ENCODE data around the gene ITGA2. TPM values are rescaled to one million over a fixed set of nuclear protein-coding genes. Genes with fewer than 3 reads are reported as not detected.
"Not testable (repeated sequence)": the region's sequence is repeated elsewhere in the genome, so short reads cannot be mapped to it uniquely, and the experiment has no call there.

The ITGA2 gene
- total and polyA plus RNA-seq, 2 donors = 3.5 to 4.1 TPM

DNA sequence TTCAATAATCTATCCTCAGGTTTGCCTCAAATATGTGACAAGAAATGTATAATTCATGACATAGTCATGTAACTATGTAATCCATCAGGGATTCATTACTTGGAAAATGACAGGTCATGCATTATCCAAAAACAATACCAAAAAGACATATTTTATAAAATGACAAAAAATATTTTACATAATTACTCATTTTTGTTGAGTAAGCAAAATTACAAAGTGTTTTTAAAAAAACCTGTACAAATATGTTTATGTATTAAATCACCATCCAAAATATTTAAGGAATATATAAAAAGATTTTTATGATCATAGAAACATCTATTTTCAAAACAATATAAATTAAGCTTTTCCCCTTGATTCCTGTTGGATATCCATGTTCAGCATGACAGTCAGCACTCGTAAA, 36.7 kb upstream of the ITGA2 start:
- no peaks in the 10 kb centered on the region for H3K27me3 ChIP-seq (ENCODE audit: control insufficient read depth in 2 of 2, insufficient read depth in 1 of 2, low read length in 1 of 2)
- WGBS = 97% methylated on average over 1 of the region's 1 CpG
- H3K27ac ChIP-seq (ENCODE audit: low read depth in 1 of 2, low read length in 1 of 2) = no peak overlapping the region
- H3K4me3 ChIP-seq (ENCODE audit: low read length in 2 of 2) = no peak overlapping the region
- no peaks in the 10 kb centered on the region for H3K36me3 ChIP-seq (ENCODE audit: control insufficient read depth in 2 of 2, insufficient read depth in 2 of 2, low read length in 1 of 2)
- H3K4me1 ChIP-seq (ENCODE audit: control insufficient read depth in 2 of 2, insufficient read depth in 2 of 2, low read length in 2 of 2) = peaks cover 0 to 2% of the 10 kb centered on the region in 2 donors
- DNase-seq (ENCODE audit: low read depth in 6 of 9, low spot score in 9 of 9) = no peak
- no peaks in the 10 kb centered on the region for H3K9me3 ChIP-seq (ENCODE audit: control insufficient read depth in 2 of 2, insufficient read depth in 1 of 2, low read length in 1 of 2)

DNA sequence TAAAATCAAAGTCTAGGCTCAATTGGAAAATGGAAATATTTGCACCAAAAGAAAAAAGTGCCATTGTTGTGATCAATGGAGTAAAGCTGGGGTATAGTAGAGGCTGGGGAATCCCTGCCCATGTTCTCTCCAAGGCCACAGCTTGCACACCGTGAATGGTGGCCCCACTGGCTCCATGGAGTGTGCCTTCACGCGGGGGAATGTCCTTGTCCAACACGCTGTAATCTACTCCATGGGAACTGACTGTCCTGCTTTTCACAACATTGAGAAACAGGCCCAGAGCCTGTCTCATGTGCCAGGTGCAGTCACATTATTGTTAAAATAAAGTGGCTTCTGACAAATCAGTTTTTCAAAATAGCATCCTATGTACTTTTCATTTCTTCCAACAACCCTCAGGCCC, 33.1 kb upstream of the ITGA2 start:
- H3K36me3 ChIP-seq (ENCODE audit: control insufficient read depth in 2 of 2, insufficient read depth in 2 of 2, low read length in 1 of 2) = no peaks in the 10 kb centered on the region

GRCh38 chr5:52956915-52957747, 32.0 kb upstream of the ITGA2 start:
- no peaks in the 10 kb centered on the region for H3K27me3 ChIP-seq (ENCODE audit: control insufficient read depth in 2 of 2, insufficient read depth in 1 of 2, low read length in 1 of 2)
- no peaks in the 10 kb centered on the region for H3K4me1 ChIP-seq (ENCODE audit: control insufficient read depth in 2 of 2, insufficient read depth in 2 of 2, low read length in 2 of 2)
- no peaks in the 10 kb centered on the region for H3K36me3 ChIP-seq (ENCODE audit: control insufficient read depth in 2 of 2, insufficient read depth in 2 of 2, low read length in 1 of 2)
- no peak for DNase-seq (ENCODE audit: low read depth in 6 of 9, low spot score in 9 of 9)
- no peak overlapping the region for H3K27ac ChIP-seq (ENCODE audit: low read depth in 1 of 2, low read length in 1 of 2)
- 97% methylated on average over 6 of the region's 6 CpGs for WGBS
- H3K9me3 ChIP-seq (ENCODE audit: control insufficient read depth in 2 of 2, insufficient read depth in 1 of 2, low read length in 1 of 2) = no peaks in the 10 kb centered on the region
- H3K4me3 ChIP-seq (ENCODE audit: low read length in 2 of 2) = no peak overlapping the region

More for the DNA sequence above, 33.1 kb upstream of the ITGA2 start:
- H3K4me1 ChIP-seq (ENCODE audit: control insufficient read depth in 2 of 2, insufficient read depth in 2 of 2, low read length in 2 of 2) = no peaks in the 10 kb centered on the region
- H3K4me3 ChIP-seq (ENCODE audit: low read length in 2 of 2) = no peak overlapping the region
- H3K9me3 ChIP-seq (ENCODE audit: control insufficient read depth in 2 of 2, insufficient read depth in 1 of 2, low read length in 1 of 2) = no peaks in the 10 kb centered on the region
- no peak for DNase-seq (ENCODE audit: low read depth in 6 of 9, low spot score in 9 of 9)
- WGBS = 97% methylated on average over 4 of the region's 4 CpGs
- no peaks in the 10 kb centered on the region for H3K27me3 ChIP-seq (ENCODE audit: control insufficient read depth in 2 of 2, insufficient read depth in 1 of 2, low read length in 1 of 2)
- H3K27ac ChIP-seq (ENCODE audit: low read depth in 1 of 2, low read length in 1 of 2) = no peak overlapping the region

DNA sequence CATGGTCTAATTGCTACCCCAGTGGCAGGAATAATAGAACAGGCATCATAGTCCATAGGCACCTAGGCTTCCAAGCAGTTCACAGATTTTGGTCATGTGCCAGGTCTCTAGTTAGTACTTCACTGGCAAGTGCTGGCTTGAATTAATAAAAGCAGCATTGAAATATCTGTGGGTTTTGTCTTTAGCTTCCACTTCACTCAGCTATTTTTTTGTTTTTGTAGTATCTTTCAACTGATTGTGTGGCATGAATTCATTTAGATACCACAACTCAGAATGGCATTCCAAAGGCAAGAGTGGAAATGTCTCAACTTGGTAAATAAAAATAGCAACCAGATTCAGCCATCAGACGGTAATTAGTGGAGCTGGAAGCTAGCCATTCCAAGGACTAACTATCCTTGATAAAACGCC, 27.9 kb upstream of the ITGA2 start:
- DNase-seq (ENCODE audit: low read depth in 6 of 9, low spot score in 9 of 9) = peak in 1 of 9 donors; percentile 12
- no peaks in the 10 kb centered on the region for H3K27me3 ChIP-seq (ENCODE audit: control insufficient read depth in 2 of 2, insufficient read depth in 1 of 2, low read length in 1 of 2)
- H3K27ac ChIP-seq (ENCODE audit: low read depth in 1 of 2, low read length in 1 of 2) = no peak overlapping the region
- no peak overlapping the region for H3K4me3 ChIP-seq (ENCODE audit: low read length in 2 of 2)
- no peaks in the 10 kb centered on the region for H3K36me3 ChIP-seq (ENCODE audit: control insufficient read depth in 2 of 2, insufficient read depth in 2 of 2, low read length in 1 of 2)
- H3K9me3 ChIP-seq (ENCODE audit: control insufficient read depth in 2 of 2, insufficient read depth in 1 of 2, low read length in 1 of 2) = no peaks in the 10 kb centered on the region
- WGBS = 90% methylated on average over 2 of the region's 2 CpGs
- no peaks in the 10 kb centered on the region for H3K4me1 ChIP-seq (ENCODE audit: control insufficient read depth in 2 of 2, insufficient read depth in 2 of 2, low read length in 2 of 2)

DNA sequence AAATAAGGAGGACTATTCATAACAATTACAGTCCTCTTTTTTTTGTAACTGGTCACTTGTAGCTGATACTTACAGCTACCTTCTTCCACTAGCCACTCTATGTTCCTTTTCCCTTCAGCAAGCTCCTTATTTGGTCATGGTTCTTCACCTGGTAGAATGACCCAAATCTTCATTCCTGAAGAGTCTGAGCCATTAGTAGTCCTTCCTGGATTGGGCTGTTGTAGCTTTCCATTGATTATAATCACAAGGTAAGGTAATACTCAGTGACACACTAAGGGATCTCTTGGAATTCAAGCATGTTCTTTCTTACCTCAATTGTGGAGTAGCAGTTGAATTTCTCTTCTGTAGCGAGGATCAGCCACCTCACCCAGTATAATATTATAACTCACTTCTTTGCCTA, 25.5 kb upstream of the ITGA2 start:
- no peak overlapping the region for H3K4me3 ChIP-seq (ENCODE audit: low read length in 2 of 2)
- H3K27me3 ChIP-seq (ENCODE audit: control insufficient read depth in 2 of 2, insufficient read depth in 1 of 2, low read length in 1 of 2) = no peaks in the 10 kb centered on the region
- H3K27ac ChIP-seq (ENCODE audit: low read depth in 1 of 2, low read length in 1 of 2) = no peak overlapping the region
- no peak for DNase-seq (ENCODE audit: low read depth in 6 of 9, low spot score in 9 of 9)
- H3K36me3 ChIP-seq (ENCODE audit: control insufficient read depth in 2 of 2, insufficient read depth in 2 of 2, low read length in 1 of 2) = no peaks in the 10 kb centered on the region
- no peaks in the 10 kb centered on the region for H3K9me3 ChIP-seq (ENCODE audit: control insufficient read depth in 2 of 2, insufficient read depth in 1 of 2, low read length in 1 of 2)
- H3K4me1 ChIP-seq (ENCODE audit: control insufficient read depth in 2 of 2, insufficient read depth in 2 of 2, low read length in 2 of 2) = no peaks in the 10 kb centered on the region
- WGBS = 94% methylated on average over 1 of the region's 1 CpG

- H3K4me3 ChIP-seq (ENCODE audit: low read length in 2 of 2) = no peak overlapping the region
- no peaks in the 10 kb centered on the region for H3K27me3 ChIP-seq (ENCODE audit: control insufficient read depth in 2 of 2, insufficient read depth in 1 of 2, low read length in 1 of 2)
- no peaks in the 10 kb centered on the region for H3K4me1 ChIP-seq (ENCODE audit: control insufficient read depth in 2 of 2, insufficient read depth in 2 of 2, low read length in 2 of 2)
- DNase-seq (ENCODE audit: low read depth in 6 of 9, low spot score in 9 of 9) = no peak
- WGBS = 100% methylated on average over 1 of the region's 1 CpG
- H3K36me3 ChIP-seq (ENCODE audit: control insufficient read depth in 2 of 2, insufficient read depth in 2 of 2, low read length in 1 of 2) = no peaks in the 10 kb centered on the region
- H3K27ac ChIP-seq (ENCODE audit: low read depth in 1 of 2, low read length in 1 of 2) = no peak overlapping the region
- H3K9me3 ChIP-seq (ENCODE audit: control insufficient read depth in 2 of 2, insufficient read depth in 1 of 2, low read length in 1 of 2) = no peaks in the 10 kb centered on the region
Measured at GRCh38 chr5:52964138-52964537, 25.0 kb upstream of the ITGA2 start.

DNA sequence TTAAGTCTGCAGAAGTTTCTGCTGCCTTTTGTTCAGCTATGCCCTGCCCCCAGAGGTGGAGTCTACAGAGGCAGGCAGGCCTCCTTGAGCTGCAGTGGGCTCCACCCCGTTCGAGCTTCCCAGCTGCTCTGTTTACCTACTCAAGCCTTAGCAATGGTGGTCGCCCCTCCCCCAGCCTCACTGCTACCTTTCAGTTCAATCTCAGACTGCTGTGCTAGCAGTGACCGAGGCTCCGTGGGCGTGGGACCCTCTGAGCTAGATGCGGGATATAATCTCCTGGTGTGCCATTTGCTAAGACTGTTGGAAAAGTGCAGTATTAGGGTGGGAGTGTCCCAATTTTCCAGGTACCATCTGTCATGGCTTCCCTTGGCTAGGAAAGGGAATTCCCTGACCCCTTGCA, 13.0 kb upstream of the ITGA2 start:
- H3K4me3 ChIP-seq (ENCODE audit: low read length in 2 of 2); H3K9me3 ChIP-seq (ENCODE audit: control insufficient read depth in 2 of 2, insufficient read depth in 1 of 2, low read length in 1 of 2); DNase-seq (ENCODE audit: low read depth in 6 of 9, low spot score in 9 of 9); H3K4me1 ChIP-seq (ENCODE audit: control insufficient read depth in 2 of 2, insufficient read depth in 2 of 2, low read length in 2 of 2); H3K27ac ChIP-seq (ENCODE audit: low read depth in 1 of 2, low read length in 1 of 2); H3K36me3 ChIP-seq (ENCODE audit: control insufficient read depth in 2 of 2, insufficient read depth in 2 of 2, low read length in 1 of 2); H3K27me3 ChIP-seq (ENCODE audit: control insufficient read depth in 2 of 2, insufficient read depth in 1 of 2, low read length in 1 of 2): not testable (repeated sequence)
- 94% methylated on average over 7 of the region's 7 CpGs for WGBS

DNA sequence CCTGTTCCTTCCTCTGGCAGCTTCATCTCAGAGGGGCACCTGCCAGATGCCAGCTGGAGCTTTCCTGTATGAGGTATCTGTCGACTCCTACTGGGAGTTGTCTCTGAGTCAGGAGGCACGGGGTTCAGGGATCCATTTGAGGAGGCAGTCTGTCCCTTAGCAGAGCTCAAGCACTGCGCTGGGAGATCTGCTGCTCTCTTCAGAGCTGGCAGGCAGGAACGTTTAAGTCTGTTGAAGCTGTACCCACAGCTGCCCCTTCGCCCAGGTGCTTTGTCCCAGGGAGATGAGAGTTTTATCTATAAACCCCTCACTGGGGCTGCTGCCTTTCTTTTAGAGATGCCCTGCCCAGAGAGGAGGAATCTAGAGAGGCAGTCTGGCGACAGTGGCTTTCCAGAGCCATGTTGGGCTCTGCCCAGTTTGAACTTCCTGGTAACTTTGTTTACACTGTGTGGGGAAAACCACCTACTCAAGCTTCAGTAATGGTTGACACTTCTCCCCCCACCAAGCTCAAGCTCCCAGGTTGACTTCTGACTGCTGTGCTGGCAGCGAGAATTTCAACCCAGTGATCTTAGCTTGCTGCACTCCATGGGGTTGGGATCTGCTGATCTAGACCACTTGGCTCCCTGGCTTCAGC, 11.8 kb upstream of the ITGA2 start:
- H3K36me3 ChIP-seq (ENCODE audit: control insufficient read depth in 2 of 2, insufficient read depth in 2 of 2, low read length in 1 of 2) = no peaks in the 10 kb centered on the region
- no peak for DNase-seq (ENCODE audit: low read depth in 6 of 9, low spot score in 9 of 9)
- H3K4me3 ChIP-seq (ENCODE audit: low read length in 2 of 2) = no peak overlapping the region
- no peaks in the 10 kb centered on the region for H3K4me1 ChIP-seq (ENCODE audit: control insufficient read depth in 2 of 2, insufficient read depth in 2 of 2, low read length in 2 of 2)
- H3K27me3 ChIP-seq (ENCODE audit: control insufficient read depth in 2 of 2, insufficient read depth in 1 of 2, low read length in 1 of 2) = no peaks in the 10 kb centered on the region
- 96% methylated on average over 7 of the region's 7 CpGs for WGBS
- H3K27ac ChIP-seq (ENCODE audit: low read depth in 1 of 2, low read length in 1 of 2) = no peak overlapping the region
- peaks cover 0 to 2% of the 10 kb centered on the region in 2 donors for H3K9me3 ChIP-seq (ENCODE audit: control insufficient read depth in 2 of 2, insufficient read depth in 1 of 2, low read length in 1 of 2)

DNA sequence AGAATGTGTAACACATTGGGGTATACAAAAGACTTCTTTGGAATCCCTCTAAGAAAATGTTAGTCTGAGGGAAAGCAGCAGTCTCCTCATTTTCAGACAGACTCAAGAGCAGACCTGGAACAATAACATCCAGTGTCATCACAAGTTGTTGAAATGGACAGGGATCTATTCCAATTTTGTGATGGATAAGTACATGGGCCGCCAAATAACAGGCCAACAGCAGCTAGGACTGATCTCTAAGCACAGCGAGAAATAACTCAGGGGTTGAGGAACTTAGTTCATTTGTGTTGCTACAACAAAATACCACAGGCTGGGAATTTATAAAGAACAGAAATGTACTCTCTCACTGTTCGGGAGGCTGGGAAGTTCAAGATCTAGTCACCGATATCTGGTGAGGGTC, 7.6 kb upstream of the ITGA2 start:
- Histone ChIP-seq H3K4me1 (ENCODE audit: control insufficient read depth in 2 of 2, insufficient read depth in 2 of 2, low read length in 2 of 2) (no peaks in the 10 kb centered on the region), H3K4me3 (ENCODE audit: low read length in 2 of 2) (no peak overlapping the region), H3K9me3 (ENCODE audit: control insufficient read depth in 2 of 2, insufficient read depth in 1 of 2, low read length in 1 of 2) (peaks cover 0 to under 1% of the 10 kb centered on the region in 2 donors), H3K27me3 (ENCODE audit: control insufficient read depth in 2 of 2, insufficient read depth in 1 of 2, low read length in 1 of 2) (peaks cover 0 to 9% of the 10 kb centered on the region in 2 donors), H3K36me3 (ENCODE audit: control insufficient read depth in 2 of 2, insufficient read depth in 2 of 2, low read length in 1 of 2) (no peaks in the 10 kb centered on the region), H3K27ac (ENCODE audit: low read depth in 1 of 2, low read length in 1 of 2) (no peak overlapping the region)
- 61% methylated on average over 4 of the region's 4 CpGs for WGBS
- no peak for DNase-seq (ENCODE audit: low read depth in 6 of 9, low spot score in 9 of 9)

Measured in thymus (tissue), 11 donors.